GM18499 (cell line): ENCODE data around the gene IGSF21.

ENCODE experiments used
- ATAC-seq: cut with Tn5 transposase; IDR thresholded peaks from one replicate; pipeline ENCODE4 v1.9.1; 2021; ENCODE audit warnings: moderate number of reproducible peaks; ENCODE audit not compliant: insufficient read depth, unreplicated experiment

Gene IGSF21

GRCh38 chr1:18170444-18170843, 62.8 kb downstream of the IGSF21 start:
- no peak for ATAC-seq

DNA sequence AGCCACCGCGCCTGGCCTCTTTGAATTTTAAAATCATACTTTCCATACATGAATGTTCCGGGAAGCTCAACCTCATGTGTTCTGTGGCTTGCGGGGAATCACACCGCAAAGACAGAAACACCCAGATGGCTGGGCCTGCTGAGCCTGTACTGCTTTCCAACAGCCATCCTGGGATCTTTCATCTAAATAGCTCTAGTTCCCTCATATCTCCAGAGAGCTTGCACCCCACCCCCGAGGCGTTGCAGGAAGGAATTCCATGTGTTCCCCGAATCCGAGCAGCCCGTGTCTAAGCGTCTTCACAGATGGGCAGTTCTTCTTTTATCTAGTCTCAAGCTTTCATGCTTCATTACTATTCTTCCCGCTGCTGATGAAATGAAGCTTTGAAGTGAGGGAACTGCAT, 66.4 kb downstream of the IGSF21 start:
- no peak for ATAC-seq

GRCh38 chr1:18175051-18175450, 67.5 kb downstream of the IGSF21 start:
- ATAC-seq, result no peak

GRCh38 chr1:18175530-18176377, 68.2 kb downstream of the IGSF21 start:
- ATAC-seq, result no peak

DNA sequence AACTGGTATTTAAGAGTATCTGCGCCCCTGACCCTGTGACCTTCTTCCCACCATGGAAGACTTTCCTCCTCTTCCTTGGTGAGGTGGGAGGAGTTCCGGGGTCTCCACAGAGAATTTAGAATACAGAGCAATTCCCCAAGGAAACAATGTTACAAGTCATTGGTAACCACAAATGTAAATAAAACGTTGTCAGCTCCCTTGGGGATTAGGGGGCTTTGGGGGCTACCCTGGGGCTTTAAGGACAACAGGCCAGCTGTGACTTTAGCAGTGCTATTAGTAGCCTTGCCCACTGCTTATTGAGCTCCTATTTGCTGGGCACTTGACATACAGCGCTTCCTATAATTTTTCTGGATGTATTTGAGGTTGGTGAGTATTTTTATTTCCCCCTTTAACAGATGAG, 69.0 kb downstream of the IGSF21 start:
- ATAC-seq, result no peak

GRCh38 chr1:18178111-18178510, 70.5 kb downstream of the IGSF21 start:
- ATAC-seq, result no peak

DNA sequence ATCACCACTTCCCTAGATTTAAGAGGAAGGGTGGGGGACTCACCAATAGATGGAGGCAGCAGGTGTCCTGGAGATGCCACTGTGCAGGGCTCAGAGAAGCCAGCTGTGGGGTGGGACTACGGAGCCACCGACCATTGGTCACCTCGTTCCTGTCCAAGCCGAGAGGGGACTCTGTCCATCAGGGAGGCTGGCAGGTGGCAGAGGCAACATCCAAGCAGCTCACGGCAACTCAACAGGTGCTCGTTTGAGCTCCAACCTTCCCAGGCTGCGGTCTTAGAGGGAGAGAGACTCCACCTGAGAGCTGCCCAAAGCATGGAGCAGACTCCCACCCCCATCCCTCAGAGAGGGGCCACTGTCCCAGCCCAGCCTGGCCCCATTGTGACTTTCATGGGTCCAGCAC, 71.4 kb downstream of the IGSF21 start:
- no peak for ATAC-seq

DNA sequence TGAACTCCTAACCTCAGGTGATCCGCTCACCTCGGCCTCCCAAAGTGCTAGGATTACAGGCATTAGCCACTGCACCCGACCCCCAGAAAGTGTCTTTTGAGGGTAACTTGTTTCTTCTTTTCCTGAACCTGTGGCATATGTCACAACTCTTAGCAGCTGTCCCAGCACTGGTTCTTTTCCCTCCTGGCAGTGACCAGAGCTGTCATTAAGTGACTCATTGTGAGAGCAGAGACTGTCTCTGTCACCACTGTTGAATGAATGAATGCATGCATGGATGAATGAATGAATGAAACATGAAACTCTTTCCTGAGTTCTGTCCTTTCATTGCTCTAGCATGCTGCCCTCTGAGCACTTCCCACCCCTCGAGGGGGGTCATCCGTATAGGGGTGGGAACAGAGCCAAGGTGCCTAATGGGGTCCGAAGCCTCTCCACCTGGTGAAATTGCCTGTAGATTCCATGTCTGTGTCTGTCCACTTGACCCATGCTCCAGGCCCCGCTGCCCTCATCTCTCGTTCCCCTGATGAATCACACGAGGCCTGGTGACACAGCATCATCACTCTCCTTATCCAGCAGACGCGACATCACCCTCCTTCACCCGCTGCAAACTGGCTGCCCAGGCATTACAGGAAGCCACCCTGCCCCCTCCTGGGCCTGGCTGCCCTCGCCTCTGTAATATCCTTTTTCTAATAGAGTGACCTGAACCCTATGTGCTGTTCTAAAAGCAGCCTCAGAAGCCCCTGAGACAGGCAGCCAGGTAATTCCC, 75.0 kb downstream of the IGSF21 start:
- no peak for ATAC-seq

- ATAC-seq, result no peak
Observed at GRCh38 chr1:18183533-18183932, 75.9 kb downstream of the IGSF21 start.

- ATAC-seq, result no peak
Observed at GRCh38 chr1:18187054-18187453, 79.5 kb downstream of the IGSF21 start.

DNA sequence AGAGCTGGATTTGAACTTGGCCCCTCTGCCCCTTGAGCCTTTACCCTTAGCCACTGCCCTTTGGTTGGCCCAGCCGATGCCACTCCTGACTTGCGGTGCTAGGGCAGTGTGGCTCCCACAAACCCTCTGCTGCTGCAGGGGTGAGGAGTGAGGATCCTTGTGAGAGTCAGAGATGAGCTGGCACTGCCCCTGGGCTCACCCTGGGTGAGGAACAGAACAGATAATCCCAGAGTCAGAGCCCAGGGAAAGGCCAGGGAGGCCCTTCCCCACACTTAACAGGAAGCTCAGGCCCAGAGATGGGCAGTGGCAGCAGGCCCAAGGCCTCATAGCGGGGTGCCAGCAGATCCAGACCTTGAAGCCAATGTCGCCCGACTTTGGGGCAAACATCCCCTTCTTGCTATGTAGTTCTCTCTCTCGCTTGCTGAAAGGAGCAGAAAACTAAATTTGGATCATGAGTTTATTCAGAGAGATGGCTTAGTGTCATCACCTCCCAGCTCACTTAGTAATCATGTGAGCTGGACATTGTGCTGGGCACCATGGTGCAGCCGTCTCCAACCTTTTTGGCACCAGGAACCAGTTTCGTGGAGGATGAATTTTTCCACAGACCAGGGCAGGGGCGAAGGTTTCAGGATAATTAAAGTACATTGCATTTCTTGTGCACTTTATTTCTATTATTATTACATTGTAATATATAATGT, 81.4 kb downstream of the IGSF21 start:
- ATAC-seq, result no peak

DNA sequence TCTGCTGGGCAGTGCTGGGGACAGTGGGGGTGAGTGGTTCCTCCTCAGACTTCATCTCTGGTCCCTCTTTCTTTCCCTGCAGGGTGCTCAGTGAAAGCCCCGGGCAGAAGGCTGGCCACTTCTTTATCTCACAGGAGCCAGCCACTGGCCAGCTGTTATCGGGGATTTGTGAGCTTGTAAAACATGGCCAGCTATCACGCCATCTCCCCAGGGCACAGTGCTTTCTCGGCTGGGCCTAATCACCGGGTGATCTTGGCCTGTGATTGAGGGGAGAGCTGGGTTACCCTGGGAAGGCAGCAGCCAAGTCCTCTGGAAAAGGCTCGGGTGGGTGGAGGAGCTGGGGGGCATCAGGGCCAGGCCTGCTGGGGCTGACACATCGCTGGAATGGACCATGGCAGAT, 83.0 kb downstream of the IGSF21 start:
- ATAC-seq, result no peak

GRCh38 chr1:18191037-18191436, 83.4 kb downstream of the IGSF21 start:
- no peak for ATAC-seq

GRCh38 chr1:18191481-18192155, 84.0 kb downstream of the IGSF21 start:
- no peak for ATAC-seq

- ATAC-seq, result no peak
Observed at GRCh38 chr1:18192182-18192581, 84.6 kb downstream of the IGSF21 start.

- ATAC-seq, result no peak
Observed at GRCh38 chr1:18192974-18193373, 85.4 kb downstream of the IGSF21 start.

GRCh38 chr1:18197299-18197698, 89.7 kb downstream of the IGSF21 start:
- ATAC-seq, result no peak

- ATAC-seq, result no peak
Observed at GRCh38 chr1:18198260-18198659, 90.7 kb downstream of the IGSF21 start.

DNA sequence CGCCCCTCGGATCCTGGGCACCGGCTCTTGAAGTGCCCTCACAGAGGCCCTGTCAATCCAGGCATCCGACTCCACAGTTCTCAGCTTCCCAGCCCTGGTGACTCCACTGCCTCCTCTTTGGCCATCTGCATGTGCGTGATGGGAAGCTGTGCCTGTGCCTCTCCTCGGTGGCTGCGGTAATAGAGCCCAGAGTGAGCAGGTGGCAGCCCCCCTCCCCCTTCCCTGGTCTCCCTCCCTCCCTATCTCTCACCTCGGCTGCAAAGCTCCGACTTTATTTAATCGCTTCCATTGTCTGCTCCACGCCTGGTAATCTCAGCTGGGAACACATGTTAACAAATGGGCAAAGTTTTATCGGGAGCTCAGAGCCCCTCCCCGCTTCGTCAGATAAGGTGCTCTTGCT, 91.9 kb downstream of the IGSF21 start:
- no peak for ATAC-seq

- no peak for ATAC-seq
Observed at GRCh38 chr1:18200136-18200717, 92.6 kb downstream of the IGSF21 start.
